CD4-positive, alpha-beta T cell (primary cell): Measurements from ENCODE around the gene CYP24A1. TPM values are rescaled to one million over a fixed set of nuclear protein-coding genes. Genes with fewer than 3 reads are reported as not detected.

Experiments used
- ATAC-seq: fragments of 200-7000 bp; cut with Tn5 transposase; one replicate; pipeline ENCODE4 v1.10.0; 2022; ENCODE audit warnings: mild to moderate bottlenecking; ENCODE audit not compliant: poor library complexity
- CTCF ChIA-PET: fragments of 350-600 bp; sonication (Branson Sonifier 250); formaldehyde crosslinking; loops from one replicate; lab custom pipeline; 2021; ENCODE audit warnings: antibody characterized with exemption, inconsistent platforms; lab: Charles Lee
- POLR2A ChIA-PET: fragments of 350-600 bp; sonication (Branson Sonifier 250); formaldehyde crosslinking; loops from one replicate; lab custom pipeline; 2021; ENCODE audit warnings: antibody characterized with exemption, inconsistent platforms; lab: Charles Lee
- DNase-seq, 14 experiments: peaks; one replicate each; pipeline ENCODE4 v3.0.0-alpha.2; 2013 to 2020; ENCODE audit warnings: mixed read lengths in 2 of 14
- H3K27ac ChIP-seq, 2 donors: one replicate each; pipeline versions ENCODE4 v1.5.1 to v1.7.0; 2013; ENCODE audit warnings: low read length in 2 of 2, low read depth in 1 of 2, mild to moderate bottlenecking in 1 of 2
- H3K27me3 ChIP-seq, 2 experiments: 1 replicate in 1 of 2; 2 replicates in 1 of 2; pipeline versions ENCODE4 v1.6.1 to v1.7.0; 2013; ENCODE audit warnings: low read length in 2 of 2, control low read depth in 1 of 2, mild to moderate bottlenecking in 1 of 2, moderate library complexity in 1 of 2; ENCODE audit not compliant: insufficient read depth in 2 of 2, control insufficient read depth in 1 of 2
- H3K36me3 ChIP-seq: one replicate; pipeline ENCODE4 v1.6.1; 2013; ENCODE audit warnings: low read length, control low read depth; ENCODE audit not compliant: insufficient read depth
- H3K4me1 ChIP-seq: one replicate; pipeline ENCODE4 v1.6.1; 2013; ENCODE audit warnings: low read length, control low read depth; ENCODE audit not compliant: insufficient read depth
- H3K4me3 ChIP-seq: one replicate; pipeline ENCODE4 v1.5.1; 2013; ENCODE audit warnings: mild to moderate bottlenecking, low read length, moderate library complexity
- H3K9me3 ChIP-seq, 2 experiments: 1 replicate in 1 of 2; 2 replicates in 1 of 2; pipeline versions ENCODE4 v1.6.1 to v1.7.0; 2013; ENCODE audit warnings: low read length in 2 of 2, mild to moderate bottlenecking in 2 of 2, control low read depth in 1 of 2, moderate library complexity in 1 of 2; ENCODE audit not compliant: control insufficient read depth in 1 of 2, insufficient read depth in 1 of 2
- H3K27ac Mint-ChIP-seq: one replicate; pipeline ENCODE4 v1.8.0; 2020; ENCODE audit warnings: mixed read lengths
- H3K27me3 Mint-ChIP-seq: one replicate; pipeline ENCODE4 v1.8.0; 2021; ENCODE audit warnings: mixed read lengths
- H3K36me3 Mint-ChIP-seq: one replicate; pipeline ENCODE4 v1.8.0; 2021; ENCODE audit warnings: low read depth, mixed read lengths
- H3K4me1 Mint-ChIP-seq: one replicate; pipeline ENCODE4 v1.8.0; 2021; ENCODE audit warnings: low read depth, mixed read lengths
- H3K4me3 Mint-ChIP-seq: one replicate; pipeline ENCODE4 v1.8.0; 2020; ENCODE audit warnings: mild to moderate bottlenecking, mixed read lengths
- H3K9me3 Mint-ChIP-seq: one replicate; pipeline ENCODE4 v1.8.0; 2020; ENCODE audit warnings: mixed read lengths
- intact Hi-C, 2 experiments: fragments of 100-400 bp; cut with DNase I in 1 of 2; cut with micrococcal nuclease in 1 of 2; formaldehyde crosslinking; loops; one replicate each; pipeline versions ENCODE4 v1.15.1 to v1.9.0; 2023 to 2025; cut with DNase I, micrococcal nuclease
- total RNA-seq, 174 experiments: library from RNA in 2 of 174; stranded (reverse) in 2 of 174; gene quantifications; one replicate each; pipeline ENCODE4 v1.2.3 and lab custom pipeline; 2021 to 2026
- TF ChIP-seq, protein P1 (sequence below): fragments of 200-600 bp; IDR thresholded peaks from one replicate; pipeline ENCODE4 v1.8.0; 2022; ENCODE audit warnings: antibody characterized with exemption, mild to moderate bottlenecking

Gene CYP24A1
- total RNA-seq, 2 experiments from 2014 or later = 0.56 to 1.0 TPM

DNA sequence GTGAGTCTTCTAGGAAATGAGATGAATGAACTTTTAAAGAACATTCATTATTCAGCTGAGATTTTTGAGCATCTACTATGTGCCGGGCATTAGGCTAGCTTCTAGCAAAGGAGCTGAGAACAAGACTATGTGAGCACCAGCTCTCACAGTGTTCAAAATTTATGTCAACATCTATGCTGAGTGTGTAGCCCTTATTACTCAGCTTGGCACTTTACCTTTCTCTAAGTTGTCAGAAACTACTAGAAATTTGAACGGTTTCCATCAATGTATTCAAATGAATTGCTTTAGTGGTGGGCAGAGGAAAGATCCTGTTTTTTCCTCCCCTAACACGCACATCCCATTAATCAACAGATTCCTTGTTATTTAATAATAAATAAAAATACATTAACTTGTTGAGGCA is 33.3 kb downstream of the CYP24A1 start:
- no peak overlapping the region for H3K27ac ChIP-seq
- intact Hi-C loops = no loop called here
- no peaks in the 10 kb centered on the region for H3K4me1 ChIP-seq
- peaks cover 0 to 5% of the 10 kb centered on the region in 2 experiments for H3K27me3 ChIP-seq
- CTCF ChIA-PET = interaction anchor here (1.0 kb wide), 1 partner anchor 13 kb away, joined by 6 read pairs; no protein-coding TSS in a partner anchor
- H3K9me3 ChIP-seq = peaks cover 0 to 6% of the 10 kb centered on the region in 2 experiments
- ATAC-seq (no peak), DNase-seq (no peak)
- H3K36me3 Mint-ChIP-seq = no peaks in the 10 kb centered on the region
- H3K27me3 Mint-ChIP-seq = peaks cover 22% of the 10 kb centered on the region
- H3K4me3 ChIP-seq = no peak overlapping the region
- H3K27ac Mint-ChIP-seq = no peak overlapping the region
- no peaks in the 10 kb centered on the region for H3K36me3 ChIP-seq
- no peak overlapping the region for H3K4me3 Mint-ChIP-seq
- H3K4me1 Mint-ChIP-seq = no peaks in the 10 kb centered on the region
- TF ChIP-seq, protein P1, sequence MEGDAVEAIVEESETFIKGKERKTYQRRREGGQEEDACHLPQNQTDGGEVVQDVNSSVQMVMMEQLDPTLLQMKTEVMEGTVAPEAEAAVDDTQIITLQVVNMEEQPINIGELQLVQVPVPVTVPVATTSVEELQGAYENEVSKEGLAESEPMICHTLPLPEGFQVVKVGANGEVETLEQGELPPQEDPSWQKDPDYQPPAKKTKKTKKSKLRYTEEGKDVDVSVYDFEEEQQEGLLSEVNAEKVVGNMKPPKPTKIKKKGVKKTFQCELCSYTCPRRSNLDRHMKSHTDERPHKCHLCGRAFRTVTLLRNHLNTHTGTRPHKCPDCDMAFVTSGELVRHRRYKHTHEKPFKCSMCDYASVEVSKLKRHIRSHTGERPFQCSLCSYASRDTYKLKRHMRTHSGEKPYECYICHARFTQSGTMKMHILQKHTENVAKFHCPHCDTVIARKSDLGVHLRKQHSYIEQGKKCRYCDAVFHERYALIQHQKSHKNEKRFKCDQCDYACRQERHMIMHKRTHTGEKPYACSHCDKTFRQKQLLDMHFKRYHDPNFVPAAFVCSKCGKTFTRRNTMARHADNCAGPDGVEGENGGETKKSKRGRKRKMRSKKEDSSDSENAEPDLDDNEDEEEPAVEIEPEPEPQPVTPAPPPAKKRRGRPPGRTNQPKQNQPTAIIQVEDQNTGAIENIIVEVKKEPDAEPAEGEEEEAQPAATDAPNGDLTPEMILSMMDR = no peak
- H3K9me3 Mint-ChIP-seq = no peaks in the 10 kb centered on the region
- POLR2A ChIA-PET = no interaction called here

DNA sequence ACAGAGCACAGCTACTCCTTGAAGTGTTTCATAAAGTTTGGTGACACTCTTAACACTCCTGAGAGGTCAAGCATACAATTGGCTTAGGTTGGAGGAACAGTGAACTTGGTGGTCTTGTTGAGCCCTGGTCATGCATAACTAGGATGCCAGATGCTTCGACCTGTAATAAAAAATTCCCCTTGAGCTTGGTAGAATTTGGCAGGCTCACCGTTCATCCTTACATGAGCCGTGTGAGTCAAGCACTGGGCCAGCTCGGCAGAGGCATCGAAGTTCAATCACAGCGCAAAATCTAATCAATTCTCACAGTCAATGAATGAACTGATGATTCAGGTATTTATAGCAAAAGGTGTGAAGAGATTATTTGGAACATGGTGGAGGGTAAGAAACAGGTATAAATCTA is 33.7 kb downstream of the CYP24A1 start:
- Histone ChIP-seq H3K27me3 (peaks cover 0 to 5% of the 10 kb centered on the region in 2 experiments), H3K36me3 (no peaks in the 10 kb centered on the region), H3K27ac (no peak overlapping the region), H3K4me3 (no peak overlapping the region), H3K4me1 (no peaks in the 10 kb centered on the region), H3K9me3 (peaks cover 0 to 6% of the 10 kb centered on the region in 2 experiments)
- Mint-ChIP-seq H3K9me3 (no peaks in the 10 kb centered on the region), H3K4me1 (no peaks in the 10 kb centered on the region), H3K27ac (no peak overlapping the region), H3K36me3 (no peaks in the 10 kb centered on the region), H3K27me3 (peaks cover 22% of the 10 kb centered on the region), H3K4me3 (no peak overlapping the region)
- ATAC-seq (no peak), DNase-seq (no peak)
- ChIA-PET POLR2A (no interaction called here), CTCF (interaction anchor here (1.0 to 1.1 kb wide), 2 partner anchors 12 to 37 kb away, joined by 3 to 6 read pairs; no protein-coding TSS in a partner anchor)
- TF ChIP-seq, protein P1 = no peak
- intact Hi-C loops = no loop called here

DNA sequence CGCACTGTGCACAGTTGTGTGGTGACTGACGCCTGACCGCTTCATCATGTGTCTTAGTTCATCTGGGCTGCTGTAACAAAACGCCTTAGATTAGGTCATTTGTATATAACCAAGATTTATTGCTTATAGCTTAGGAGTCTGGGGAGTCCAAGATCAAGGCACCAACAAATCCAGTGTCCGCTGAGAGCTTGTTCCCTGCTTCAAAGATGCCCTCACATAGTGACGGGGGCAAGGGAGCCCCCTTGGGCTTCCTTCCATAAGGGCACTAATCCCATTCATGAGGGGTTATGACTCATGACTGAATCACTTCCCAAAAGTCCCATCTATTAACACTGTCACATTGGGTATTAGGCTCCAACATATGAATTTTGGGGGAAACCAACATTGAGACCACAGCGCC is 34.6 kb downstream of the CYP24A1 start:
- H3K27ac Mint-ChIP-seq = no peak overlapping the region
- POLR2A ChIA-PET = no interaction called here
- H3K4me1 ChIP-seq = no peaks in the 10 kb centered on the region
- H3K27me3 Mint-ChIP-seq = peaks cover 22% of the 10 kb centered on the region
- H3K36me3 ChIP-seq = no peaks in the 10 kb centered on the region
- peaks cover 0 to 6% of the 10 kb centered on the region in 2 experiments for H3K9me3 ChIP-seq
- DNase-seq (no peak), ATAC-seq (no peak)
- no peaks in the 10 kb centered on the region for H3K36me3 Mint-ChIP-seq
- intact Hi-C loops = no loop called here
- peaks cover 0 to 5% of the 10 kb centered on the region in 2 experiments for H3K27me3 ChIP-seq
- H3K4me3 Mint-ChIP-seq = no peak overlapping the region
- CTCF ChIA-PET = interaction anchor here (1.0 to 1.1 kb wide), 3 partner anchors 10 to 36 kb away, joined by 3 to 6 read pairs (median 3); no protein-coding TSS in a partner anchor
- H3K4me3 ChIP-seq = no peak overlapping the region
- TF ChIP-seq, protein P1 = no peak
- no peak overlapping the region for H3K27ac ChIP-seq
- no peaks in the 10 kb centered on the region for H3K4me1 Mint-ChIP-seq
- no peaks in the 10 kb centered on the region for H3K9me3 Mint-ChIP-seq
